B cell (primary cell): ENCODE data around the gene MRAP2. TPM values are rescaled to one million over a fixed set of nuclear protein-coding genes. Genes with fewer than 3 reads are reported as not detected.

ENCODE experiments used
- ATAC-seq: fragments of 200-7000 bp; cut with Tn5 transposase; one replicate; pipeline ENCODE4 v1.10.0; 2021; ENCODE audit warnings: low read depth, mild to moderate bottlenecking, moderate number of reproducible peaks, moderate library complexity
- CTCF ChIA-PET: fragments of 350-600 bp; sonication (Branson Sonifier 250); formaldehyde crosslinking; loops from one replicate; lab custom pipeline; 2021; ENCODE audit warnings: antibody characterized with exemption, inconsistent platforms; lab: Charles Lee
- POLR2A ChIA-PET: fragments of 350-600 bp; sonication (Branson Sonifier 250); formaldehyde crosslinking; loops from one replicate; lab custom pipeline; 2021; ENCODE audit warnings: antibody characterized with exemption; lab: Charles Lee
- DNase-seq: peaks from one replicate; pipeline ENCODE4 v3.0.0; 2013
- H2AFZ ChIP-seq: 2 replicates; pipeline ENCODE4 v1.6.1; 2012; ENCODE audit warnings: mild to moderate bottlenecking, low read depth, low read length; ENCODE audit not compliant: insufficient read depth, poor library complexity, severe bottlenecking
- H3K27ac ChIP-seq, 2 donors: 1 replicate in 1 of 2; 2 replicates in 1 of 2; pipeline ENCODE4 v1.5.1; 2012 to 2013; ENCODE audit warnings: low read length in 2 of 2, mild to moderate bottlenecking in 2 of 2, moderate library complexity in 1 of 2
- H3K27me3 ChIP-seq, 4 experiments: fragments of 200-600 bp in 1 of 4; sonication (generic) in 1 of 4; replicated peaks in 1 of 4; 1 replicate in 2 of 4; 2 replicates in 2 of 4; pipeline versions ENCODE4 v1.6.1 to v1.7.0; 2013 to 2016; ENCODE audit warnings: low read length in 3 of 4, mild to moderate bottlenecking in 2 of 4, mixed read lengths in 1 of 4, moderate library complexity in 1 of 4; ENCODE audit not compliant: insufficient read depth in 4 of 4, control insufficient read depth in 3 of 4; ENCODE audit errors: control extremely low read depth in 1 of 4
- H3K36me3 ChIP-seq, 2 experiments: replicated peaks in 1 of 2; 1 replicate in 1 of 2; 2 replicates in 1 of 2; pipeline versions ENCODE4 v1.6.1 to v1.7.1; 2013; ENCODE audit warnings: low read length in 1 of 2; ENCODE audit not compliant: insufficient read depth in 2 of 2, control insufficient read depth in 1 of 2; ENCODE audit errors: control extremely low read depth in 1 of 2, extremely low read depth in 1 of 2
- H3K4me1 ChIP-seq, 2 donors: fragments of 200-600 bp in 1 of 2; sonication (generic) in 1 of 2; 1 replicate in 1 of 2; 2 replicates in 1 of 2; pipeline versions ENCODE4 v1.5.1 to v1.6.1; 2013 to 2017; ENCODE audit warnings: low read length in 2 of 2; ENCODE audit not compliant: control insufficient read depth in 2 of 2, insufficient read depth in 2 of 2
- H3K4me2 ChIP-seq: replicated peaks from 2 replicates; pipeline ENCODE3; 2012; ENCODE audit warnings: mild to moderate bottlenecking, low read depth, low read length; ENCODE audit not compliant: poor library complexity, severe bottlenecking
- H3K4me3 ChIP-seq, 5 experiments: fragments of 200-600 bp in 1 of 5; sonication (generic) in 1 of 5; 1 replicate in 3 of 5; 2 replicates in 2 of 5; pipeline versions ENCODE4 v1.5.1 to v1.7.0; 2011 to 2016; ENCODE audit warnings: low read length in 4 of 5, mild to moderate bottlenecking in 4 of 5, low read depth in 2 of 5, control low read depth in 1 of 5, moderate library complexity in 1 of 5; ENCODE audit not compliant: insufficient read depth in 1 of 5; ENCODE audit errors: control extremely low read depth in 1 of 5, extremely low read depth in 1 of 5
- H3K79me2 ChIP-seq: fragments of 200-600 bp; sonication (generic); one replicate; pipeline ENCODE4 v1.6.0; 2016; ENCODE audit warnings: low read length; ENCODE audit not compliant: control insufficient read depth, insufficient read depth
- H3K9ac ChIP-seq: fragments of 200-600 bp; sonication (generic); 2 replicates; pipeline ENCODE4 v1.6.1; 2017; ENCODE audit warnings: mild to moderate bottlenecking, low read length, moderate library complexity
- H3K9me3 ChIP-seq, 3 donors: one replicate each; pipeline versions ENCODE4 v1.6.1 to v1.7.1; 2013; ENCODE audit warnings: low read length in 2 of 3; ENCODE audit not compliant: control insufficient read depth in 2 of 3, insufficient read depth in 1 of 3; ENCODE audit errors: control extremely low read depth in 1 of 3
- H4K20me1 ChIP-seq: 2 replicates; pipeline ENCODE4 v1.6.0; 2012; ENCODE audit warnings: mild to moderate bottlenecking, low read length; ENCODE audit not compliant: insufficient read depth, control insufficient read depth, poor library complexity, severe bottlenecking
- H3K27ac Mint-ChIP-seq: one replicate; pipeline ENCODE4 v1.8.0; 2021; ENCODE audit warnings: mixed read lengths
- H3K27me3 Mint-ChIP-seq: one replicate; pipeline ENCODE4 v1.8.0; 2021; ENCODE audit warnings: mixed read lengths
- H3K4me1 Mint-ChIP-seq: one replicate; pipeline ENCODE4 v1.8.0; 2021; ENCODE audit warnings: mixed read lengths
- H3K4me3 Mint-ChIP-seq: one replicate; pipeline ENCODE4 v1.8.0; 2021; ENCODE audit warnings: mixed read lengths
- H3K9me3 Mint-ChIP-seq: one replicate; pipeline ENCODE4 v1.8.0; 2022; ENCODE audit warnings: mixed read lengths; ENCODE audit not compliant: insufficient read depth
- CTCF ChIP-seq: fragments of 200-600 bp; IDR thresholded peaks from one replicate; pipeline ENCODE4 v1.8.0; 2022; ENCODE audit warnings: antibody characterized with exemption, mild to moderate bottlenecking
- EZH2 ChIP-seq: IDR thresholded peaks from 2 replicates; pipeline ENCODE4 v1.6.1; 2012; ENCODE audit warnings: borderline replicate concordance, low read depth, mild to moderate bottlenecking, moderate library complexity, low read length; ENCODE audit not compliant: insufficient read depth, poor library complexity, severe bottlenecking
- WGBS: methylation state at CpG from one replicate; pipeline ENCODE4 v1.1.5; 2013; ENCODE audit warnings: missing lambda C conversion rate; ENCODE audit not compliant: insufficient coverage; 5-methylcytosine and 5-hydroxymethylcytosine counted together
- intact Hi-C: fragments of 100-400 bp; cut with micrococcal nuclease; formaldehyde crosslinking; loops from one replicate; pipeline ENCODE4 v1.10.0; 2022
- polyA plus RNA-seq: library from polyadenylated mRNA; depleted of rRNA; stranded (reverse); fragments of >200 nt; gene quantifications from 2 replicates; pipeline ENCODE4 v1.2.3, GENCODE V29; 2012
- total RNA-seq, 2 donors: library from RNA; stranded (reverse); fragments of 120-200 nt in 1 of 2; gene quantifications; 1 replicate in 1 of 2; 2 replicates in 1 of 2; pipeline versions ENCODE4 v1.2.3 to v1.2.4, GENCODE V29; 2013 to 2022

MRAP2 gene
- total and polyA plus RNA-seq, 2 donors (not counting 1 experiment from before 2014, with no cell fraction given), result not detected

DNA sequence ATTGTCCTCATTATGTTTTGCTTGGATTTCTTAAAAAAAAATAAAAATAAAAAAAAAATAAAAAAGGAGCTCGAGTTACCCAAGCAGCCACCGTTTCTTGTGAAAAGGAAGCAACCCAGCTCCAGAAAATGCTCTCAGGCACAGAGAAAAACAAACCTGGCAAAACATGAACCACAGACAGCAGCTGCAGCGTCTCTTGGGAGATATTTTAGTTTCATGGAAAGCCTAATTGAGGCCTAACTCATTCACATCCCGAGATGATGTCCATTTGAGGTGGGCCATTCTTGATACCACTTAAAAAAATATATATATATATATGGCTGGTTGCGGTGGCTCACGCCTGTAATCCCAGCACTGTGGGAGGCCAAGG, 13.7 kb upstream of the MRAP2 start:
- H3K4me3 ChIP-seq, result no peak overlapping the region
- H3K79me2 ChIP-seq, result no peaks in the 10 kb centered on the region
- H3K9me3 ChIP-seq, result peaks cover 0 to 2% (median 0%) of the 10 kb centered on the region in 3 donors
- no peak overlapping the region for H3K9ac ChIP-seq
- H3K27ac ChIP-seq, result no peak overlapping the region
- TF ChIP-seq EZH2 (no peak), CTCF (no peak)
- Mint-ChIP-seq H3K4me3 (no peak overlapping the region), H3K27ac (no peak overlapping the region), H3K4me1 (no peaks in the 10 kb centered on the region), H3K9me3 (no peaks in the 10 kb centered on the region), H3K27me3 (peaks cover 17% of the 10 kb centered on the region)
- no peaks in the 10 kb centered on the region for H3K4me1 ChIP-seq
- ATAC-seq, result no peak
- CTCF ChIA-PET, result interaction anchor here (1.1 kb wide), 1 partner anchor 9 kb away, joined by 3 read pairs; no protein-coding TSS in a partner anchor
- no peak for DNase-seq
- no CpG with 5 or more reads among the region's 6 CpGs for WGBS
- POLR2A ChIA-PET, result no interaction called here
- no peaks in the 10 kb centered on the region for H3K27me3 ChIP-seq
- intact Hi-C loops, result no loop called here
- no peaks in the 10 kb centered on the region for H4K20me1 ChIP-seq
- no peak overlapping the region for H3K4me2 ChIP-seq
- H2AFZ ChIP-seq, result no peak overlapping the region
- H3K36me3 ChIP-seq, result no peaks in the 10 kb centered on the region

DNA sequence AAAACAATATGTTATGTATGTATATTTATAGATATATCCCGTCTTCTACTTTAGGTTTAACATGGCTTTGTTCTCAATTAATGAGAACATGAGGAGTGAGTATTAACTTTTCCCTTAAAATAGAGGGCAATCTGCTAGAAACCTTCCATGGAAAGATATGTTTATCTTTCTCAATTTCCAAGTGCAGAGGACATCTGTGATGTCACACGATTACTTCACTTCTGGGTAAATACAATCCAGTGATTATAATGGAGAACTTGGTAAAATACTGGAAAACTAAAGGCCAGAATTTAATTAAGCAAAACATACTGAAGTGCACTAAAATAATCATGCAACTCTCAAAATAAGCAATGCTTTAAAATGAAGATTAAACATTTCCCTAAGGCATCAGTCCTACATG, 11.9 kb upstream of the MRAP2 start:
- no peak overlapping the region for H3K27ac ChIP-seq
- no peak overlapping the region for H2AFZ ChIP-seq
- no CpG with 5 or more reads among the region's 2 CpGs for WGBS
- peaks cover 0 to 7% (median 0%) of the 10 kb centered on the region in 3 donors for H3K9me3 ChIP-seq
- ChIA-PET POLR2A (no interaction called here), CTCF (no interaction called here)
- ATAC-seq, result no peak
- H3K4me2 ChIP-seq, result no peak overlapping the region
- no peak overlapping the region for H3K27ac Mint-ChIP-seq
- no peak overlapping the region for H3K4me3 ChIP-seq
- peaks cover 15% of the 10 kb centered on the region for H3K27me3 Mint-ChIP-seq
- H3K27me3 ChIP-seq, result no peaks in the 10 kb centered on the region
- no peaks in the 10 kb centered on the region for H3K4me1 Mint-ChIP-seq
- intact Hi-C loops, result no loop called here
- no peaks in the 10 kb centered on the region for H3K4me1 ChIP-seq
- H4K20me1 ChIP-seq, result no peaks in the 10 kb centered on the region
- DNase-seq, result no peak
- H3K9ac ChIP-seq, result no peak overlapping the region
- no peak overlapping the region for H3K4me3 Mint-ChIP-seq
- no peak for TF ChIP-seq EZH2
- no peak for TF ChIP-seq CTCF
- no peaks in the 10 kb centered on the region for H3K79me2 ChIP-seq
- H3K36me3 ChIP-seq, result no peaks in the 10 kb centered on the region
- peaks cover 3% of the 10 kb centered on the region for H3K9me3 Mint-ChIP-seq
